Coronary artery (tissue), 2 donors: ENCODE results near the gene SPATA17.

ENCODE experiments used
- DNase-seq: peaks from one replicate; pipeline ENCODE4 v3.0.0-alpha.2; 2017; ENCODE audit warnings: low spot score
- H3K27ac ChIP-seq, 2 donors: fragments of 200-600 bp; sonication (generic); one replicate each; pipeline ENCODE4 v1.5.1; 2016 to 2019
- H3K4me3 ChIP-seq: fragments of 200-600 bp; sonication (generic); 2 replicates; pipeline ENCODE4 v1.5.1; 2016; ENCODE audit warnings: mild to moderate bottlenecking, moderate library complexity
- CTCF ChIP-seq: fragments of 200-600 bp; sonication (generic); IDR thresholded peaks from one replicate; pipeline ENCODE4 v1.5.1; 2019; ENCODE audit warnings: antibody characterized with exemption

Gene SPATA17

GRCh38 chr1:217839161-217839560 is 208.0 kb downstream of the SPATA17 start:
- TF ChIP-seq CTCF, result no peak
- Histone ChIP-seq H3K4me3 (no peak overlapping the region), H3K27ac (no peak overlapping the region)
- no peak for DNase-seq

GRCh38 chr1:217846733-217847132 is 215.6 kb downstream of the SPATA17 start:
- Histone ChIP-seq H3K4me3 (no peak overlapping the region), H3K27ac (no peak overlapping the region)
- DNase-seq, result no peak
- no peak for TF ChIP-seq CTCF

GRCh38 chr1:217847643-217848042 is 216.5 kb downstream of the SPATA17 start:
- Histone ChIP-seq H3K27ac (no peak overlapping the region), H3K4me3 (no peak overlapping the region)
- no peak for TF ChIP-seq CTCF
- DNase-seq, result no peak

GRCh38 chr1:217856342-217857034 is 225.3 kb downstream of the SPATA17 start:
- DNase-seq, result no peak
- no peak for TF ChIP-seq CTCF
- Histone ChIP-seq H3K27ac (no peak overlapping the region), H3K4me3 (no peak overlapping the region)

GRCh38 chr1:217857061-217857460 is 225.9 kb downstream of the SPATA17 start:
- H3K27ac ChIP-seq, result no peak overlapping the region
- no peak for TF ChIP-seq CTCF
- no peak for DNase-seq
- H3K4me3 ChIP-seq, result no peak overlapping the region

- DNase-seq, result no peak
- TF ChIP-seq CTCF, result no peak
- Histone ChIP-seq H3K27ac (no peak overlapping the region), H3K4me3 (no peak overlapping the region)
These were observed 230.5 kb downstream of the SPATA17 start for GRCh38 chr1:217861658-217862057.

- no peak for DNase-seq
- no peak overlapping the region for H3K4me3 ChIP-seq
- no peak for TF ChIP-seq CTCF
- H3K27ac ChIP-seq, result no peak overlapping the region
These were observed 236.4 kb downstream of the SPATA17 start for GRCh38 chr1:217867446-217867995.
